Measurements from ENCODE around the gene LGI4.
"Not testable (repeated sequence)": the region's sequence is repeated elsewhere in the genome, so short reads cannot be mapped to it uniquely, and the experiment has no call there.

Gene LGI4

DNA sequence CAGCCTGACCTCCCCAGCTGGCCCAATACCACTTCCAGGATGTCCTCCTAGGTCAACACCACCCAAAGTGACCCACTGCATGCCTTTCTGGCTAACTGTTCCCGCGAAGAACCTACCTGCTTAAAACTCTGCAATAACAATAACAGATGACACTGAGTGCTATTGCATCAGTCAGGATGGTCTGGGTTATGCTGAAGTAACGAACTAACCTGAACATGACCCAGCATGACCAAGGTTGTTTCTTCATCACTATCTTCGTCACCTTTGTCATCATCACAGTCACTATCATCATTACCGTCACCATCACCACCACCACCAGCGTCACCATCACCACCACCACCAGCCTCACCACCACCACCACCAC lies 29.8 kb downstream of the LGI4 start:
- no peak for DNase-seq

DNA sequence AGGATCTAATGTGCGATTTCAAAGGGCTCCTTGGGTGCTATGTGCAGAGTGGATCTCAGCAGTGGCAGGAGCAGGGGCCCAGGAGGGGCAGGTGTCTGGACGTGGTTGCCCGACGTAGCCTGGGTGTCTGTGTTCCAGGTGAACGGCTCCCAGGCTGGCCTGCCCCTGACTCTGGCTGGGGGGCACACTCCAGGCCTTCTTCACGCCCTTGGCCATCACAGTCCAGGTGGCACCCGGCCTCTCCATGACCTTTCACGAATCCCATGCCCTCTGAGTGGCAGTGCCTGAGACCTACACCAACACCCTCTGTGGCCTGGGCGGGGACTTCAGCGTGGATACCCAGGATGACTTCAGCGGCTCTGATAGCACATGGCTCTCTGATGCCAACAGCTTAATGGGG lies 30.5 kb downstream of the LGI4 start:
- DNase-seq, result no peak

DNA sequence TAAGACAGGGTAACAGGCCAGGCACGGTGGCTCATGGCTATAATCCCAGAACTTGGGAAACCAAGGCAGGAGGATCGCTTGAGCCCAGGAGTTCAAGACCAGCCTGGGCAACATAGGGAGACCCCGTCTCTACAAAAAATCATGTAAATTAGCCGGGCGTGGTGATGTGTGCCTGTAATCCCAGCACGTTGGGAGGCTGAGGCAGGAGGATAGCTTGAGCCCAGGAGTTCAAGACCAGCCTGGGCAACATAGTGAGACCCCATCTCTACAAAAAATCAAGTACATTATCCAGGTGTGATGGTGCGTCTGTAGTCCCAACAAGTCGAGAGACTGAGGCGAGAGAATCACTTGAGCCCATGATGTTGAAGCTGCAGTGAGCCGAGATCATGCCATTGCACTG lies 31.2 kb downstream of the LGI4 start:
- not testable (repeated sequence) for DNase-seq

DNA sequence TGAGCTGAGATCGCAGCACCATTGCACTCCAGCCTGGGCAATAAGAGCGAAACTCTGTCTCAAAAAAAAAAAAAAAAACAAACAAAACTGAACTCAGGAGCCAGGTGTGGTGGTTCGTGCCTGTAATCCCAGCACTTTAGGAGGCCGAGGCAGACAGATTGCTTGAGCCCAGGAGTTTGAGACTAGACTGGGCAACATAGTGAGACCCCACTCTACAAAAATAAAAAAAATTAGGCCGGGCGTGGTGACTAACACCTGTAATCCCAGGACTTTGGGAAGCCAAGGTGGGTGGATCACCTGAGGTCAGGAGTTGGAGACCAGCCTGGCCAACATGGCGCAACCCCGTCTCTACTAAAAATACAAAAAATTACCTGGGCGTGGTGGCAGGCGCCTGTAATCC lies 32.9 kb downstream of the LGI4 start:
- DNase-seq, result not testable (repeated sequence)

DNA sequence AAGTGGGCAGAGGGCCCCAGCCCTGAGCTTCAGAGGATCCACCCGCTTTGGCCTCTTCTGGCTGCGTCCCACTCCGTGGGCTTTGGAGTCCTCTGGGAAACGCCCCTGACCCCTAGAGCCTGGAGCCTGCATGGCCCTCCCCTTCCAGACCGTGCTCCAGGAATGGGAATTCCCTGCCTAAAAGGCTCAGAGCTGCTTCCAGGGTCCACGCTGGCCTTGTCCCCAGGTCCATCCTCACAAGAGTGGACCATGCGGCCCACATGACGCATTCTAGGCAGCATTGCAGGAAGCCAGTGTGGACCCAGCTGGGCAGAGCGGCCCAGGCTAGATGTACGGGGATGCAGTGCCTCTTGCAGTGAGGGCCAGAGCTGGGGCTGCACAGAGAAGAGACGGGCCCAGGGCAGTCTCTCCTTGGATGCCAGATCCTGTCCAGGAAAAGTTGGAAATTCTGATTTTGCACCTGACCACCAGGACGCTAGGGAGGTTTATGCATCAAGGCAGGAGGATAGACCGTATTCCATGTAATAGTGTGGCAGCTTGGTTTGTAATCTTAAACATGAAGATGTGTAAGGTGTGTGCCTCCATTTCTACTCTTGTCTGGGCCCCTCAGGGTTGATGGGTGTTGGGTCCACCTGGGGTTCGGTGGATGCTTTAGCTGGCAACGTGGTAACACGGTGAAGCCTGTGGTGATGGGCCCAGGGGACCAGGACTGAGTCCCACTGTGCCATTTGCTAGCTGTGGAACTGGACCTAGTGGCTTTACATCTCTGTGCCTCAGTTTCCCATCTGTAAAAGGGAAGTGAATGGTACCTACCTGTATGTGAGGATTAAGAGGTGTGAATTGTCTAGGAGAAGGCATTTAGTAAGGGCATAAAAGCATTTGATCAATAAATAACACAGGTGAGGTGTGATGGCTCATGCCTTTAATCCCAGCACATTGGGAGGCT lies 34.0 kb downstream of the LGI4 start:
- DNase-seq, result no peak

DNA sequence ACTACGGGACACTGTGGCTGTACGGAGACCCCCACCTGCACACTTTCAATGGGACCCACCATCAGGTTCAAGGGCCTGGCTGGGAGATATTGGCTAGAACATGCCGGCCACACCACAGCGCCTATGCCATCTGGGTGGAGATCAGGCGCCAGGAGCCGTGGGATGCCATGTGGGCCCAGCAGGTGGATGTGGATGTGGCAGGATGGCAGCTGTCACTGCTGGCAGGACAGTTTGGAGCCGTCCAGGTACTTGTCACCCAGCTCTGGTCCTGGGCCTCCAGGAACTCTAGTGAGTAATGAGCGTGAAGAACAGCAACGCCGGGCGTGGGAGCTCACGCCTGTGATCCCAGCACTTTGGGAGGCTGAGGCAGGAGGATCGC lies 35.0 kb downstream of the LGI4 start:
- no peak for DNase-seq

DNA sequence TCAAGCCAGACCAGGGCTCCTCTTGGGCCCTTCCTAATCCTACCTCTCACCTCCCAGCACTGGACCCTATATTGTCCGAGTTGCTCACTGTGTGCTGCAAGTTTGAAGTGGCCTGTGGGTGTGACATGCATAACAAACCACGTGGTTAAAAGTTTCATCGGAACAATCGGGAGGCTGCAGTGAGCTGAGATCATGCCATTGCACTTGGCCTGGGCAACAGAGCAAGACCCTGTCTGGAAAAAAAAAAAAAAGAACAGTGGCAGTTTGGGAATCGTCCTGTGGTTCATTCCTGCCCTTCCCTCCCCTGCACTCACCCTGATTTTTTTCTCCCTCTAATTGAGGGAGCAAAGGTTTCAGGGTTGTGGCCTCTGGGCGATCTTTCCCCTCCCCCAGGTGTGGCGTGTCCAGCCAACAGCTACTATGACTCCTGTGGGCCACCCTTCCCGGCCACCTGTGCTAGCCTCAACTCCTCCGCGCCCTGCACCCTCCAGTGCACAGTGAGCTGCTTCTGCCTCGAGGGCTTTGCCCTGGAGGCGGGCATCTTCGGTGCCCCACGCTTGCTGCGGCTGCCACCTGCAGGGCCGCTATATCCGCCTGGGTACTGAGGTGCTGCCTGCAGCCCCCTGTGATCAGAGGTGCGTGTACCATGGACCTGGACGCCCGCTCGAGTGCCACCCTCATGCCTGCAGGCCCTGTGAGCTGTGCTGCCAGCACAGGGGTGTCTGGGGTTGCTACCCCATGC lies 35.5 kb downstream of the LGI4 start:
- DNase-seq, result no peak

DNA sequence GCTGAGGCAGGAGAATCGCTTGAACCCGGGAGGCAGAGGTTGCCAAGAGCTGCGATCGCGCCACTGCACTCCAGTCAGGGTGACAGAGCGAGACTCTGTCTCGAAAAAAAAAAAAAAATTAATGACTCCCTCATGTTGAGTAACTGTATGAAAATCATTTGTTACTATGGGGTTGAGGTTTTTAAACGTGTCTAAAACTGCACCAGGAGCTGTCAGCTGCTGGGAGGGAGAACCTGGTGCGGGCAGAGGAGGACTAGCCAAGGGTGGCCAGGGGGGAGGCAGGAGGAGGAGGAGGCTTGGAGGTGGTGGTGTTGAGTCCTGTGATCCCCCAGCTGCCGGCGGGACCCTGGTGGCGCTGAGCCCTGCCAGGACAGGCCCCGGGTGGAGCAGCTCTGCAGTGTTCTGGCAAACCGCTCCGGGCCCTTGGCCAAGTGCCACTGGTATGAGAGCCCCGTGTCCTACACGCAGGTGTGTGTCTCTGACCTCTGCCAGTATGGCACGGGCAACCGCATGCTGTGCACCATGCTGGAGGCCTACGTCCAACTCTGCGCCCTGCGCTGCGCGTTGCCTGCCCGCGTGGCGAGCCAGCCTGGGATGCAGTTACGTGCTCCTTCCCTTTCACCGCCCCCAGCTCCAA lies 36.3 kb downstream of the LGI4 start:
- no peak for DNase-seq

DNA sequence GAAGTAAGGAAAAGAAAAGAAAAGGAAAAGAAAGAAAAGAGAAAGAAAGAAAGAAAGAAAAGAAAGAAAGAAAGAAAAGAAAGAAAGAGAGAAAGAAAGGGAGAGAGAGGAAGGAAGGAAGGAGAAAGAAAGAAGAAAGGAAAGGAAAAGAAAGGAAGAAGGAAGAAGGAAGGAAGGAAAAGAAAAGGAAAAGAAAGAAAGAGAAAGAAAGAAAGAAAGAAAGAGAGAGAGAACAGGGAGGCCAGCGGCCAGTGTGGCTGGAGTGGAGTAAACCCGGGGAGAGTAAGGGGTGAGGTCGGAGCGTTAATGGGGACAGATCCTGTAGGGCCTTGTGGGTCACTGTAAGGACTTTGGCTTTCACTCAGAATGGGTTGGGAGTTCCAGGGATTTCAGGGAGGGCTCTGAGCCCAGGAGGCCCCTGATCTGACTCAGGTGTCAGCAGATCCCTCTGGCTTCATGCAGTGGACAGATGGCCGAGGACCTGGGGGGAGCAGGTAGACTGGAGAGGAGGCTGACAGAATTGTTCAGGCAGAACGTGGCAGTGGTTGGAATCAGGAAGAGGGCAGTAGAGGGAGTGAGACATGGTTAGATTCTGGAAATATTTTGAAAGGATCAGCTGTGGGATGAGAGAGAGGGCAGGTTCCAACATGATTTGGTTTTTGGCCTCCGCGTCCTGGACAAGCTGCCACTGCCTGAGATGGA lies 39.0 kb downstream of the LGI4 start:
- no peak for DNase-seq

DNA sequence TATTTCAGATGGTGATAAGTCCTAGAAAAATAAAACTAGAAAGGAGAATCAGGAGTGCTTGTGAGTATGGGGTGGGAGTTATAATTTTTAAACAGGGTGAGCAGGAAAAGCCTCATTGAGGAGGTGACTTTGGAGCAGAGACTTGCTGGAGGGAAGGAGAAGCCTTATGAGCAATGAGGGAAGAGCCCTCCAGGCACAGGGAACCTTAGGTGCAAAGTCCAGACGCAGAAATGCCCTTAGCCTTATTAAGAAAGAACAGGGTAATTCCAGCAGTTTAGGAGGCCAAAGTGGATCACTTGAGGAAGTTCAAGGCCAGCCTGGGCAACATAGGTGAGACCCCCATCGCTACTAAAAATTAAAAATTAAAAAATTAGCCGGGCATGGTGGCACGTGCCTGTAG lies 40.2 kb downstream of the LGI4 start:
- DNase-seq, result no peak

DNA sequence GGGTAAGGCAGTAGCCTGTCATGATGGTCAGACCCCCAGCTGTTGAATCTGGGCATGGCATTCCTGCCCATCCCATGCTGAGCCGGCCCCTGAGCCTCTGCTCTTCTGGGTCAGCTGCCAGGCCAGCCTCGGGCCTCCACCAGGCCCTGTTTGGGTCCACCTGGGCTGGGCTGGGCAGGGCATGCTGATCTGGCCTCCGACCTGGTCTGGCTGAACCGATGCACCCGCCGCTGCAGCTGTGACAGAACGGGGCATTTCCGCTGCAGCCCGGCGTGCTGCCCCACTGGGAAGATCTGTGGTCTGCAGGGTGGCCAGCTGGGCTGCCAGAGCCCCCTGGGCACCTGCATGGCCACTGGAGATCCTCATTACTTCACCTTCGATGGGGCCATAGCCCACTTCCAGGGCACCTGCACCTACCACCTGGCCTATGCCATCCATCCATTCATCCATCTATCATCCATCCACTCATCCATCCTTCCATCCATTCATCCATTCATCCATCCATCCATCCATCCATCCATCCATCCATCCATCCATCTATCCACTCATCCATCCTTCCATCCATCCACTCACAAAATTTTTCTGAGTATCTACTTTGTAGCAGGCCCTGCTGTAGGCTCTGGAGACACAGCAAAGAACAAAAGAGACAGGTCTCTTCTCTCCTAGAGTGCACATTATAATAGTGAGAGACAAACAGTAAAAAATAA lies 40.8 kb downstream of the LGI4 start:
- no peak for DNase-seq

DNA sequence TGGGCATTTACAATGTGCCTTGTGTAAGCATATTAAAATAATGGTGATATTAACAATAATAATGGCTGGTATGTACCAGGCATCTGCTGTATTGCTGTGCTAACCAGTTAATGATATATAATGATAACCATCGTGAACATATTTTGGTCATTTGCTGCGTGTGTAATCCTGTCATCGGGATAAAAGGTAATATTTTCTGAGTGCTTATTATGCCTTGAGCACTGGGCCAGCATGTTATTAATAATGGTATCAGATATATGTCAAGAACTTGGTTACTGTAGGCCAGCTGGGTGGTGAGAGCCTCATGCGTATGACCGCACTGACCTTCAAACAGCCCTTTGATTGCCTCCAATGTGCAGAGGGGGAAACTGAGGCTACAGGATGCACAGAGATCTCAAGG lies 41.4 kb downstream of the LGI4 start:
- no peak for DNase-seq

DNA sequence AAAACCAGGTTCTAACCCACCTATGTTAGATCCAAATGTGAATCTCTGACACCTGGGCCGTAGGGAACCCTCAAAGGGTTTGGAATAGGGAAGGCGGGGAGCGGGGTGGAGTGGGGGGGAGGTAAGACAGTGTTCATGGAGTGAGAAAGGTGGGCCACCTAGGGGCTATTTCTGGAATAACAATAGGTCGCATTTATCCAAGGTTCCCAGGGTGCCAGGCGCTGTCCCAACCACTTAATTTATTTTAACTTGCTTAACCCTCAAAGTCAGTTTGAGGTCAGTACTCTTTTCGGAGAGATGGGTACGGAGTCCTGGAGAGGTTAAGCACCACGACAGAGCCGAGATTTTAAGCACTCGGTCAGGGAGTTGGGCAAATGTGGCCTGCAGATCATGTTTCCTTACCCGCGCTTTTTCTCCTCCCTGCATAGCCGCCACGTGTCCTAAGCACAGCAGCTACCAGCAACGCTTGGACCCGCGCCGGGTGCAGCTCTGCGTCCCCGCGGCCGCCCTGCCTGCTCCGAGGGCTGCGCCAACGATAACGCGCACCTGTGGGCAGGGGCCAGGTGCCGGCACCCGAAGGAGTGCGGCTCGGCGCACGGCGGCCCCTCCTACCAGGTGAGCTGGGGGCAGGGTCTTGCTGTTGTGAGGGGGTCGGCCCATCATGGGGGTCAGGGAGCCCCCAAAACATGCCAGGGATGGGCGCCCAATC lies 44.2 kb downstream of the LGI4 start:
- peak; percentile 60 to 61 for DNase-seq

DNA sequence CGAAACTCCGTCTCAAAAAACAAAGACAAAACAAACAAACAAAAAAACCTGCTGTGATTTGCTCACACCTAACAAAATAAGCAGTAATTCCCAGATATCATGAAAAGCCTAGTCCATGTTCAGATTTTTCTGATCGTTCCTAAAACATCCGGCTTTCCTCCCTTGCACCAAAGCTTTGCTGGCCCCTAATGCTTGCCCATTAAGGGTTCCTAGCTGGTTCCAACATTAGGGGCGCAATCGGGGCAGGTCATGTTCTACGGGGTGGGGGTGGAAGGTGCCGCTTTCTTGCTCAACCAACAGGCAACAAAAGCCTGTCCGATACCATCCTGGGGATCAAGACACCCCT lies 44.7 kb downstream of the LGI4 start:
- DNase-seq, result no peak

DNA sequence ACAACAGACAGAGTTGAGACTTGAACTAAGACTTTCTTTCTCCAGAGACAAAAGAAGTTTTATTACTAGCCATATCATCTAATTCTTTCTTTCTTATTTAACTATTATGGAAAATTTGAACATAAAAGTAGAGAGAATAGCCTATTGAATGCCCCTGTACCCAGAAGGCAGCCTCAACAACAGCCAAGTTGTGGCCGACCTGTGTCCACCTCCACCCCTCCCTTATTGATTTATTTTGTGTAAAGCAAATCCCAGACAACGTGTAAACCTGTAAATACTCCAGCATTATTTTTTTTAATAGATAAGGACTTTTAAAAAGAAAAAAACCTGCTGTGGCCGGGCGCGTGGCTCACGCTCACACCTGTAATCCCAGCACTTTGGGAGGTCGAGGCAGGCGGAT lies 45.3 kb downstream of the LGI4 start:
- no peak for DNase-seq

DNA sequence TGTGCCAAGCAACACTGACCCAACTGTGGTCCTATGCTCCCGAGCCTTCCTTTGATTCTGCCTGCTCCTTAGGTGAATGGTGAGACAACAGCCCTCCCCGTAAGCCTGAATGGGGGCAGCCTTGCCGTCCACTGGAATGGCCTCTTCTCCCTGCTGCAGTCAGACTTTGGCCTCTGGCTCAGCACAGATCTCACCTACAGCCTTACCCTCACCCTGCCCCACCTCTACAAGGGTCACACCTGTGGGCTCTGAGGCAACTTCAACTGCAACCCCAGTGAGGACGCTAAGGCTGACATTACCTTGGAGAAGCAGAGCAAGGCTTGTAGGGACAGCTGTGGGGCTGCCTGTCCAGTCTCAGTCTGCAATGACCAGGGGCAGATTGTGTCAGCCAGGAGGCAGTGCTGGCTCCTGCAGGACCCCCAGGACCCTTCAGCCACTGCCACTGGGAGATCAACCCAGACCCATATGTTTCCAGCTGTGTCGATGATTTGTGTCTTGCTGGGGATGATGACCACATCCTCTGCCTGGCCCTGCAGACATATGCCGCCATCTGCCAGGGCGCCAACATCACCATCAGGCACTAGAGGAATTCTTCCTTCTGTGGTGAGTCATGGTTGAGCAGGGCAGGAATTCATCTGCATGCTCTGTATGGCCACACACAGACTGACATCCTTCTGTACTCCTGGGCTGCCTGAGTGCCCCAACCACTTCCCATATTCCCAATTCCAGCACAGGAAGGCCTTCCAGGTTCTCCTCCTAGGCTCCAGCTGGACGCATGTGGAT lies 46.5 kb downstream of the LGI4 start:
- DNase-seq, result no peak

DNA sequence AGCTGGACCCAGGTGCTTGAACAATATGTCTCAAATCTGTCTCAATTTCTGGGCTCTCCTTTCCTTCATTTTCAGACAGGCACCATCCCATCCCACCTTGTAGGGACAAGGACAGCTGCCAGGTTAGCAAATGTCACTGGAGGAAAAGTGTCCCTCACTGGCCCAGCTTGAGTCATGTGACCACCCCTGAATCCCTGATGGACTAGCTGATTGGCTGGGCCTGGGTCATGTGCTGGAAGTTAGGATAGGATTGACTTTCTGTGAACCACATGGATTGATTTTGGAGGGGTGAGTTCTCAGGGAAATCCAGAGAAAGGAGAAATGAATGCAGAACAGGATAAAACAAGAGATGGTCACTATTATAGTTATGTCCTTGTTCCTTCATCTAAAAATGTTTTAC lies 47.5 kb downstream of the LGI4 start:
- DNase-seq, result no peak

DNA sequence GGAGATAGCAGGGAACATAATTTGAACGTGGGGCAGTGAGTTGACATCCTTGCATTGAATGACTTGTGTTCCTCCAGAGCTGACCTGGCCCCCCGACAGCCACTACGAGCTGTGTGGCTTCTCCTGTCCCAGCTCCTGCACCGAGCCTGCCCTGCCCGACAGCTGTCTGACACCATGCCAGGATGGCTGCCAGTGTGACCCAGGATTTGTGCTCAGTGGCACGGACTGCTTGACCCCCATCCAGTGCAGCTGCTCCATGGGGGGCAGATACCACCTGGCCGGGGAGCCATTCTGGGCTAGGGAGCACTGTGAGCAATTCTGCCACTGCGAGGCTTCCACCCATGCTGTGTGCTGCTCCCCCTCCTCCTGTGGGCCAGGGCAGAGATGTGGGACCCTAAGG lies 48.4 kb downstream of the LGI4 start:
- DNase-seq, result no peak

DNA sequence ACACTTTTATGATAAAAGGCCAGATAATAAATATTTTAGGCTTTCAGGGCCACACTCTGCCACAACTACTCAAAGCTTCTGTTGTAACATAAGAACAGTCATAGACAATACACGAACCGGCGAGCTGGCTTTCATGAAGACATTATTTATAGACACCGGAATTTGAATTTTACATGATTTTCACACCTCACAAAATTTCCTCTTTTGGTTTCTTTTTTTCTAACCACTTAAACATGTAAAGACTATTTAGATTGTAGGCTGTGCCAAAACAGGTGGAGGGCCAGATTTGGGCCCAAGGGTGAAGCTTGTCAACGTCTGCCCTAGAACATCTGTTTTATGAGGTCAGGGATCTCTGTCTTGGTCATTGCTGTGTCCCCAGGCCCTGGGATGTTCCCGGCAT lies 48.9 kb downstream of the LGI4 start:
- no peak for DNase-seq

DNA sequence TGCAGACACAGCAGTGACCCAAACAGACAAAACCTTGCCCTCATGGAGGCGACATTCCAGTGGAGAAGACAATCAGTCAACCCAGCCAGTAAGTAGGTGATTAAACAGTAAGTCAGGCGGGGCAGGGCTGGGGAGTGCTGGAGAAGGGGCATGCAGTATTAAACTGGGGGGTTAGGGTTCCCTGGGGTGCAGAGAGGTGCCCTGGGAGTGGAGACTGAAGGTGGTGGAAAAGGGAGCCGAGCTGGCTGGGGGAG lies 50.4 kb downstream of the LGI4 start:
- DNase-seq, result no peak

DNA sequence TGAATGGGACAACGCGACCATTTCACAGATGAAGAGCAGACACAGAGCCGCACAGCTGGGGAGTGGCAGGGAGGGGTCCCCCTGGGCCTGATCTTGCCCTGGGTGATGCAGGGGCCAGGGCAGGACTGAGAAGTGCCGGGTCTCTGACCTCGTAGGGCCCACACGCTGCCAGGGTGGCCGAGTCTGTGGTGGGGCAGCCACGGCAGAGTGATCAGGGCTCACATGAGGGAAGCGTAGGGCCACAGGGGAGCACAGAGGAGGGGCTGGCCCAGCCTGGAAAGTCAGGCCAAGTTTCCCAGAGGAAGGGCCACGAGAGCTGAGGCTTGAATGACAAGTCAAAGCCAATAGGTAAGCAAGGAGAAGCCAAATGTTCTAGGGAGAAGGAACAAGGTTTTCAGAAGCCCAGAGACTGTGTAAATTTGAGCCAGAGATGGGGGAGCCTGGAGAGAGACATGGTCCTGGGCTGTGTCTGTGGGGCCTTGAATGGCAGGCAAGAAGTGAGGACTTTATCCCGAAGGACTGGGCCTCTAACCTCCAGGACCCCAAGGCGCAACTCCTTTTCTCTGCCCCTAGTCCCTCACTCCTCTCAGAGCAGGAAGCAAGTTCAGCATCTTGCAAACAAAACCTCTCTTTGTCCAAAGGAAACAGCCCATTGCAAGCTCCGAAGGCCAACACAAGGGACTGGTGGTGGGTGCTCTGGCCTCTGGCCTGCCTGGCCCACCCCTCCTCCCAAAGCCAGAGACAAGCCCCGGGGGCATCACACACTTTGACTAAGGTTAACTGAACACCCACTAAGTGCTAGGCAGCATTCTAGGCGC lies 51.0 kb downstream of the LGI4 start:
- DNase-seq, result no peak

All from activated T-cell treated with anti-CD3 and anti-CD28 coated beads, Interleukin-2, amount 50 U/mL, for 48 hours (primary cell).